Ishikawa (cell line): Measurements from ENCODE around the gene MEST.

Source experiments
- EP300 ChIP-seq: IDR thresholded peaks from 2 replicates; pipeline ENCODE4 v1.6.1; 2012; ENCODE audit warnings: borderline replicate concordance
- TAF1 ChIP-seq: IDR thresholded peaks from 2 replicates; pipeline ENCODE4 v1.6.1; 2012; ENCODE audit warnings: low read depth, mild to moderate bottlenecking
- TF ChIP-seq, protein P1 (sequence below): IDR thresholded peaks from 2 replicates; pipeline ENCODE4 v1.6.1; 2012

DNA sequence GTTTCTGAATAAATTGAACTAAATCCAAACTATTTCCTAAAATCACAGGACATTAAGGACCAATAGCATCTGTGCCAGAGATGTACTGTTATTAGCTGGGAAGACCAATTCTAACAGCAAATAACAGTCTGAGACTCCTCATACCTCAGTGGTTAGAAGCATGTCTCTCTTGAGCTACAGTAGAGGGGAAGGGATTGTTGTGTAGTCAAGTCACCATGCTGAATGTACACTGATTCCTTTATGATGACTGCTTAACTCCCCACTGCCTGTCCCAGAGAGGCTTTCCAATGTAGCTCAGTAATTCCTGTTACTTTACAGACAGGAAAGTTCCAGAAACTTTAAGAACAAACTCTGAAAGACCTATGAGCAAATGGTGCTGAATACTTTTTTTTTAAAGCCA lies 13.9 kb downstream of the MEST start:
- TF ChIP-seq, protein P1, sequence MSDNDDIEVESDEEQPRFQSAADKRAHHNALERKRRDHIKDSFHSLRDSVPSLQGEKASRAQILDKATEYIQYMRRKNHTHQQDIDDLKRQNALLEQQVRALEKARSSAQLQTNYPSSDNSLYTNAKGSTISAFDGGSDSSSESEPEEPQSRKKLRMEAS, result no peak
- no peak for TF ChIP-seq TAF1
- TF ChIP-seq EP300, result no peak
